Endothelial cell of umbilical vein (primary cell): ENCODE data around the gene TGFBR3. TPM values are rescaled to one million over a fixed set of nuclear protein-coding genes. Genes with fewer than 3 reads are reported as not detected.

Experiments
- BruUV-seq: library from RNA; stranded (reverse); fragments of 400-500 nt; replicated peaks from 2 replicates; lab custom pipeline; 2021; lab: Mats Ljungman, UMichigan
- CTCF ChIA-PET: fragments of 300-600, 350-600 bp; sonication (Branson Sonifier 250); formaldehyde crosslinking; loops from one replicate; lab custom pipeline; 2021; ENCODE audit warnings: antibody characterized with exemption, inconsistent platforms; lab: Charles Lee
- POLR2A ChIA-PET: fragments of 300-600, 350-600 bp; sonication (Branson Sonifier 250); formaldehyde crosslinking; loops from one replicate; lab custom pipeline; 2021; ENCODE audit warnings: antibody characterized with exemption, inconsistent platforms; lab: Charles Lee
- DNase-seq: peaks from one replicate; pipeline ENCODE4 v3.0.0-alpha.2; 2011; ENCODE audit warnings: low read depth, low spot score
- FAIRE-seq: peaks from 2 replicates; lab custom pipeline; 2011; peaks lifted over from hg19 to GRCh38; lab: Jason Lieb, UNC
- H2AFZ ChIP-seq: 2 replicates; pipeline ENCODE4 v1.6.0; 2012; ENCODE audit warnings: low read depth, low read length, control low read depth, inconsistent platforms
- H3K27ac ChIP-seq: 2 replicates; pipeline ENCODE4 v1.5.1; 2011; ENCODE audit warnings: low read depth, mild to moderate bottlenecking, control low read depth, low read length, moderate library complexity; ENCODE audit not compliant: insufficient read depth
- H3K27me3 ChIP-seq, 2 experiments: 2 replicates each; pipeline versions ENCODE4 v1.6.0 to v1.6.1; 2011; ENCODE audit warnings: low read length in 2 of 2, mixed read lengths in 1 of 2; ENCODE audit not compliant: control insufficient read depth in 2 of 2, insufficient read depth in 2 of 2
- H3K36me3 ChIP-seq, 2 experiments: 2 replicates in 1 of 2; 3 replicates in 1 of 2; pipeline ENCODE4 v1.5.1; 2011; ENCODE audit warnings: low read length in 2 of 2, mild to moderate bottlenecking in 1 of 2, moderate library complexity in 1 of 2; ENCODE audit not compliant: control insufficient read depth in 2 of 2, insufficient read depth in 2 of 2; ENCODE audit errors: extremely low read depth in 1 of 2
- H3K4me1 ChIP-seq: 3 replicates; pipeline ENCODE4 v1.5.1; 2011; ENCODE audit warnings: mild to moderate bottlenecking, low read length; ENCODE audit not compliant: control insufficient read depth, insufficient read depth; ENCODE audit errors: extremely low read depth
- H3K4me2 ChIP-seq: 2 replicates; pipeline ENCODE4 v1.6.1; 2011; ENCODE audit warnings: low read length, control low read depth, mixed read lengths; ENCODE audit not compliant: insufficient read depth
- H3K4me3 ChIP-seq, 3 experiments: fragments of 200-600 bp in 1 of 3; sonication (generic), shearing (Covaris generic) in 1 of 3; replicated peaks in 1 of 3; 2 replicates each; pipeline ENCODE4 v1.5.1; 2011 to 2016; ENCODE audit warnings: control low read depth in 3 of 3, low read length in 3 of 3, mild to moderate bottlenecking in 2 of 3, inconsistent platforms in 1 of 3, low read depth in 1 of 3, moderate library complexity in 1 of 3; ENCODE audit not compliant: insufficient read depth in 1 of 3
- H3K79me2 ChIP-seq: 2 replicates; pipeline ENCODE4 v1.6.0; 2012; ENCODE audit warnings: low read length, inconsistent platforms; ENCODE audit not compliant: control insufficient read depth, insufficient read depth
- H3K9ac ChIP-seq: replicated peaks from 2 replicates; pipeline ENCODE3; 2011; ENCODE audit warnings: low read length, control low read depth; ENCODE audit not compliant: insufficient read depth; ENCODE audit errors: extremely low read depth
- H3K9me1 ChIP-seq: replicated peaks from 3 replicates; pipeline ENCODE4 v1.6.0; 2011; ENCODE audit warnings: mild to moderate bottlenecking, low read length; ENCODE audit not compliant: control insufficient read depth, insufficient read depth; ENCODE audit errors: extremely low read depth
- H3K9me3 ChIP-seq: replicated peaks from 2 replicates; pipeline ENCODE4 v1.5.1; 2012; ENCODE audit warnings: low read length, inconsistent platforms; ENCODE audit not compliant: control insufficient read depth, insufficient read depth
- H4K20me1 ChIP-seq: replicated peaks from 2 replicates; pipeline ENCODE3; 2011; ENCODE audit warnings: mild to moderate bottlenecking, low read length; ENCODE audit not compliant: control insufficient read depth, insufficient read depth; ENCODE audit errors: extremely low read depth
- EZH2 ChIP-seq: IDR thresholded peaks from 2 replicates; pipeline ENCODE4 v1.6.1; 2012; ENCODE audit warnings: borderline replicate concordance, low read depth, mild to moderate bottlenecking, moderate library complexity, low read length, inconsistent platforms; ENCODE audit not compliant: severe bottlenecking
- FOS ChIP-seq: IDR thresholded peaks from 2 replicates; pipeline ENCODE4 v1.6.1; 2011; ENCODE audit warnings: mild to moderate bottlenecking, low read length, moderate library complexity, borderline replicate concordance; ENCODE audit not compliant: insufficient read depth
- GATA2 ChIP-seq: IDR thresholded peaks from 2 replicates; pipeline ENCODE4 v1.7.0; 2011; ENCODE audit warnings: low read depth, mild to moderate bottlenecking, moderate library complexity, mixed read lengths, low read length; ENCODE audit not compliant: insufficient read length, insufficient read depth
- JUN ChIP-seq: IDR thresholded peaks from 2 replicates; pipeline ENCODE4 v1.6.1; 2011; ENCODE audit warnings: borderline replicate concordance, low read depth; ENCODE audit not compliant: insufficient read length, insufficient read depth
- MYC ChIP-seq: IDR thresholded peaks from one replicate; pipeline ENCODE4 v1.6.1; 2011; ENCODE audit warnings: mild to moderate bottlenecking, low read depth, low read length
- POLR2A ChIP-seq: IDR thresholded peaks from 2 replicates; pipeline ENCODE4 v1.6.1; 2012; ENCODE audit warnings: low read depth, mild to moderate bottlenecking, control low read depth, low read length
- POLR2AphosphoS5 ChIP-seq: IDR thresholded peaks from 2 replicates; pipeline ENCODE4 v1.6.1; 2012; ENCODE audit warnings: low read depth, mild to moderate bottlenecking, control low read depth, low read length, moderate library complexity; ENCODE audit not compliant: insufficient read depth
- dilution Hi-C: fragments of 300-500 bp; cut with MboI; formaldehyde crosslinking; loops from one replicate; pipeline ENCODE4 v1.15.0; 2019; ENCODE audit warnings: low sequenced_read_pairs; ENCODE audit not compliant: extremely low pct_ligation_motif_present
- intact Hi-C: fragments of 100-400 bp; cut with micrococcal nuclease; formaldehyde crosslinking; loops from one replicate; pipeline ENCODE4 v1.10.0; 2022
- polyA plus RNA-seq, 4 experiments: library from polyadenylated mRNA; depleted of rRNA in 3 of 4; stranded (reverse) in 3 of 4; unstranded in 1 of 4; fragments of >200 nt; gene quantifications; 2 replicates each; pipeline versions ENCODE4 v1.2.1 to v1.2.3, GENCODE V29; 2011 to 2012; ENCODE audit warnings: missing spikeins in 1 of 4
- total RNA-seq: library from RNA; stranded (reverse); gene quantifications from 2 replicates; pipeline ENCODE4 v1.2.3, GENCODE V29; 2021
- TF ChIP-seq, protein P1 (sequence below): IDR thresholded peaks from 2 replicates; pipeline ENCODE4 v1.6.1; 2011; ENCODE audit not compliant: insufficient read depth, insufficient read length
- TF ChIP-seq, protein P2 (sequence below), 2 donors: IDR thresholded peaks; 1 replicate in 1 of 2; 2 replicates in 1 of 2; pipeline ENCODE4 v1.5.1; 2011; ENCODE audit warnings: low read length in 2 of 2, mild to moderate bottlenecking in 2 of 2, moderate library complexity in 2 of 2, control low read depth in 1 of 2, inconsistent platforms in 1 of 2, low read depth in 1 of 2; ENCODE audit not compliant: insufficient read depth in 1 of 2; ENCODE audit errors: extremely low read depth in 1 of 2

The TGFBR3 gene
- total and polyA plus RNA-seq, 2 donors (not counting 3 experiments of a cell fraction or from before 2014, with no cell fraction given): 8.0 to 13.4 TPM

GRCh38 chr1:91679446-91679845 lies 206.5 kb downstream of the TGFBR3 start:
- no peak for TF ChIP-seq JUN
- no peak for TF ChIP-seq FOS
- no peak for TF ChIP-seq EZH2
- TF ChIP-seq POLR2A: no peak
- TF ChIP-seq, protein P1, sequence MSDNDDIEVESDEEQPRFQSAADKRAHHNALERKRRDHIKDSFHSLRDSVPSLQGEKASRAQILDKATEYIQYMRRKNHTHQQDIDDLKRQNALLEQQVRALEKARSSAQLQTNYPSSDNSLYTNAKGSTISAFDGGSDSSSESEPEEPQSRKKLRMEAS: no peak
- no peak for TF ChIP-seq POLR2AphosphoS5
- TF ChIP-seq, protein P2, sequence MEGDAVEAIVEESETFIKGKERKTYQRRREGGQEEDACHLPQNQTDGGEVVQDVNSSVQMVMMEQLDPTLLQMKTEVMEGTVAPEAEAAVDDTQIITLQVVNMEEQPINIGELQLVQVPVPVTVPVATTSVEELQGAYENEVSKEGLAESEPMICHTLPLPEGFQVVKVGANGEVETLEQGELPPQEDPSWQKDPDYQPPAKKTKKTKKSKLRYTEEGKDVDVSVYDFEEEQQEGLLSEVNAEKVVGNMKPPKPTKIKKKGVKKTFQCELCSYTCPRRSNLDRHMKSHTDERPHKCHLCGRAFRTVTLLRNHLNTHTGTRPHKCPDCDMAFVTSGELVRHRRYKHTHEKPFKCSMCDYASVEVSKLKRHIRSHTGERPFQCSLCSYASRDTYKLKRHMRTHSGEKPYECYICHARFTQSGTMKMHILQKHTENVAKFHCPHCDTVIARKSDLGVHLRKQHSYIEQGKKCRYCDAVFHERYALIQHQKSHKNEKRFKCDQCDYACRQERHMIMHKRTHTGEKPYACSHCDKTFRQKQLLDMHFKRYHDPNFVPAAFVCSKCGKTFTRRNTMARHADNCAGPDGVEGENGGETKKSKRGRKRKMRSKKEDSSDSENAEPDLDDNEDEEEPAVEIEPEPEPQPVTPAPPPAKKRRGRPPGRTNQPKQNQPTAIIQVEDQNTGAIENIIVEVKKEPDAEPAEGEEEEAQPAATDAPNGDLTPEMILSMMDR (IDR thresholded peaks at IDR 0.05; ENCODE audit: extremely low read depth in 1 of 2, insufficient read depth in 1 of 2, low read depth in 1 of 2, low read length in 2 of 2): no peak
- TF ChIP-seq GATA2: no peak
- no peak for TF ChIP-seq MYC
- Histone ChIP-seq H3K27ac (no peak overlapping the region), H3K27me3 (no peaks in the 10 kb centered on the region), H3K4me2 (no peak overlapping the region), H3K9ac (no peak overlapping the region), H3K4me3 (no peak overlapping the region), H3K4me1 (peaks cover under 1% of the 10 kb centered on the region), H2AFZ (no peak overlapping the region), H3K9me3 (no peaks in the 10 kb centered on the region), H3K9me1 (no peaks in the 10 kb centered on the region), H4K20me1 (no peaks in the 10 kb centered on the region), H3K79me2 (no peaks in the 10 kb centered on the region), H3K36me3 (peaks cover 0 to 7% of the 10 kb centered on the region in 2 experiments)
- intact Hi-C loops (no loop called here), dilution Hi-C loops (no loop called here)
- ChIA-PET CTCF (interaction anchor here (1.0 kb wide), 1 partner anchor 10 kb away, joined by 4 read pairs; no protein-coding TSS in a partner anchor), POLR2A (no interaction called here)
- no TSS peak for BruUV-seq
- FAIRE-seq (no peak), DNase-seq (no peak)
